ENCODE data around the gene ZFPL1.

GRCh38 chr11:65036931-65037330 is 47.1 kb upstream of the ZFPL1 start:
- TF ChIP-seq CTCF (conservative IDR thresholded peaks at IDR 0.05), result no peak
- TF ChIP-seq ZFX (IDR thresholded peaks at IDR 0.05), result no peak

Data from C4-2B (cell line).